Osteoblast (primary cell): ENCODE data around the gene HNF1A. TPM values are rescaled to one million over a fixed set of nuclear protein-coding genes. Genes with fewer than 3 reads are reported as not detected.

Experiments used
- DNase-seq: peaks from one replicate; pipeline ENCODE4 v3.0.0; 2011; ENCODE audit warnings: low spot score, mixed read lengths; ENCODE audit not compliant: insufficient read length; ENCODE audit errors: missing footprints
- H2AFZ ChIP-seq: 2 replicates; pipeline ENCODE4 v1.6.0; 2011; ENCODE audit warnings: mild to moderate bottlenecking, low read length
- H3K27ac ChIP-seq: 2 replicates; pipeline ENCODE4 v1.5.1; 2011; ENCODE audit warnings: mild to moderate bottlenecking, low read depth, low read length, moderate library complexity
- H3K27me3 ChIP-seq: 2 replicates; pipeline ENCODE4 v1.6.0; 2012; ENCODE audit warnings: mild to moderate bottlenecking, control low read depth, inconsistent platforms, low read length, moderate library complexity; ENCODE audit not compliant: insufficient read depth
- H3K36me3 ChIP-seq: 2 replicates; pipeline ENCODE4 v1.5.1; 2011; ENCODE audit warnings: mild to moderate bottlenecking, low read length, control low read depth, moderate library complexity; ENCODE audit not compliant: insufficient read depth
- H3K4me1 ChIP-seq: 2 replicates; pipeline ENCODE4 v1.5.1; 2011; ENCODE audit warnings: mild to moderate bottlenecking, low read length, control low read depth, moderate library complexity; ENCODE audit not compliant: insufficient read depth
- H3K4me2 ChIP-seq: 2 replicates; pipeline ENCODE4 v1.6.0; 2011; ENCODE audit warnings: mild to moderate bottlenecking, low read length; ENCODE audit not compliant: insufficient read depth
- H3K4me3 ChIP-seq: fragments of 200-600 bp; sonication (generic); 3 replicates; pipeline ENCODE4 v1.5.1; 2012; ENCODE audit warnings: mild to moderate bottlenecking, low read length, inconsistent platforms; ENCODE audit not compliant: insufficient read depth
- H3K79me2 ChIP-seq: 2 replicates; pipeline ENCODE4 v1.6.0; 2012; ENCODE audit warnings: mild to moderate bottlenecking, low read length, control low read depth, inconsistent platforms; ENCODE audit not compliant: insufficient read depth
- H3K9me3 ChIP-seq: 2 replicates; pipeline ENCODE4 v1.5.1; 2011; ENCODE audit warnings: low read depth, low read length, control low read depth
- H4K20me1 ChIP-seq: 2 replicates; pipeline ENCODE4 v1.6.0; 2012; ENCODE audit warnings: mild to moderate bottlenecking, low read length, control low read depth; ENCODE audit not compliant: insufficient read depth
- total RNA-seq: library from RNA; depleted of rRNA; stranded (reverse); fragments of >200 nt; gene quantifications from 2 replicates; pipeline ENCODE4 v1.2.3, GENCODE V29; 2012
- TF ChIP-seq, protein P1 (sequence below): IDR thresholded peaks from 2 replicates; pipeline ENCODE4 v1.5.1; 2011; ENCODE audit warnings: mild to moderate bottlenecking, low read depth, low read length, moderate library complexity; ENCODE audit errors: extremely low read depth

The HNF1A gene
- total RNA-seq, 1 donor, result not detected

DNA sequence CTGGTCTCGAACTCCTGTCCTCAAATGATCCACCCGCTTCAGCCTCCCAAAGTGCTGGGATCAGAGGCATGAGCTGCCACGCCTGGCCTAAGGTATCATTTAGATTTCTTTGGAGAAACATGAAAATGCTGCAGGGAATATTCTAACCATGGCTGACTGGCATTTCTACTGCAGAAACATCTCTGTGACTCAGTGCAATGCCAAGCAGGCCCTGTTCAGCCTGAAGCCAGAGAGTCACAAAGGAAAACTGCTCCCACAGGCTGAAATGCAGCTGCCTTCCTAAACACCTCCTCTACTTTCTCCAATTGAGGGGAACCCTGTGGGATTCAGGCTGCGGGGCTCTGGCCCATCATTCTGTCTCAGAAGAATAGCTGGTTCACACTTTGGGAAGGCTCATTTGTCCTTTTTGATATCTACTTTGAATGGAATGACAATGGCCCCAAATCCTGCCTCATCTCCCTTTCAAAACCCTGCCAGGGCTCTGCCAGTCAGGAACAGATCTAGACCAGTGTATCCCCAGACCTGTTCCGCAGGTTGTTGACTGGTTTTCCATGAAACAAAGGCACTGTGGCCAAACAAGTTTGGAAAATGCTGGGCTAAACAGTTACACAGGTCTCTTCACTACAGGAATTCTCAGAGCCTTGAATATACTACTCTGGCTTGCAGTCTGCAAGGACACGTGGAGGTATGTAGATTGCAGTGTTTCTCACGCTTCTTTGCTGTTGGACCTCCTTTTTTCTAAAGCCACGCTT, 30.2 kb downstream of the HNF1A start:
- no peak overlapping the region for H3K4me3 ChIP-seq
- DNase-seq, result no peak
- TF ChIP-seq, protein P1, sequence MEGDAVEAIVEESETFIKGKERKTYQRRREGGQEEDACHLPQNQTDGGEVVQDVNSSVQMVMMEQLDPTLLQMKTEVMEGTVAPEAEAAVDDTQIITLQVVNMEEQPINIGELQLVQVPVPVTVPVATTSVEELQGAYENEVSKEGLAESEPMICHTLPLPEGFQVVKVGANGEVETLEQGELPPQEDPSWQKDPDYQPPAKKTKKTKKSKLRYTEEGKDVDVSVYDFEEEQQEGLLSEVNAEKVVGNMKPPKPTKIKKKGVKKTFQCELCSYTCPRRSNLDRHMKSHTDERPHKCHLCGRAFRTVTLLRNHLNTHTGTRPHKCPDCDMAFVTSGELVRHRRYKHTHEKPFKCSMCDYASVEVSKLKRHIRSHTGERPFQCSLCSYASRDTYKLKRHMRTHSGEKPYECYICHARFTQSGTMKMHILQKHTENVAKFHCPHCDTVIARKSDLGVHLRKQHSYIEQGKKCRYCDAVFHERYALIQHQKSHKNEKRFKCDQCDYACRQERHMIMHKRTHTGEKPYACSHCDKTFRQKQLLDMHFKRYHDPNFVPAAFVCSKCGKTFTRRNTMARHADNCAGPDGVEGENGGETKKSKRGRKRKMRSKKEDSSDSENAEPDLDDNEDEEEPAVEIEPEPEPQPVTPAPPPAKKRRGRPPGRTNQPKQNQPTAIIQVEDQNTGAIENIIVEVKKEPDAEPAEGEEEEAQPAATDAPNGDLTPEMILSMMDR, result no peak

DNA sequence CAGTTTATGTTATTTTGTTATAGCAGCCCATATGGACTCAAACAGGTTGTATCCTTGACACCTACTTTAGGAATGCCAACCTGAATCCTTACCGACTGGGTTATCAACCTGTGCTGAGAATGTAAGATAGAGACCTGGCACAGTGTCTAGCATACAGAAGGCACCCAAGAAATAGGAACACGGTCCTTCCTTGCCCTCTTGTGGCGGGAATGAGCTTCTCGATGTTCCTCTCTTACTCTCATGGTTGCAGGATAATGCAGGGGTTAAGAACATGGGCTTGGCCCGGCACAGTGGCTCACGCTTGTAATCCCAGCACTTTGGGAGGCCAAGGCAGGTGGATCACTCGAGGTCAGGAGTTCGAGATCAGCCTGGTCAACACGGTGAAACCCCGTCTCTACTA, 31.4 kb downstream of the HNF1A start:
- Histone ChIP-seq H3K79me2 (peaks cover 2% of the 10 kb centered on the region), H3K27me3 (no peaks in the 10 kb centered on the region), H4K20me1 (no peaks in the 10 kb centered on the region), H3K9me3 (no peaks in the 10 kb centered on the region), H3K4me1 (no peaks in the 10 kb centered on the region), H3K4me3 (no peak overlapping the region), H3K27ac (no peak overlapping the region), H3K4me2 (no peak overlapping the region), H2AFZ (no peak overlapping the region), H3K36me3 (peaks cover 34% of the 10 kb centered on the region)
- TF ChIP-seq, protein P1, result peak; percentile 50
- no peak for DNase-seq

More for the DNA sequence above, 30.2 kb downstream of the HNF1A start:
- H3K4me2 ChIP-seq, result no peak overlapping the region
- H3K27me3 ChIP-seq, result no peaks in the 10 kb centered on the region
- H2AFZ ChIP-seq, result no peak overlapping the region
- H3K27ac ChIP-seq, result no peak overlapping the region
- H3K4me1 ChIP-seq, result no peaks in the 10 kb centered on the region
- H3K9me3 ChIP-seq, result no peaks in the 10 kb centered on the region
- no peaks in the 10 kb centered on the region for H3K79me2 ChIP-seq
- peaks cover 46% of the 10 kb centered on the region for H3K36me3 ChIP-seq
- no peaks in the 10 kb centered on the region for H4K20me1 ChIP-seq

DNA sequence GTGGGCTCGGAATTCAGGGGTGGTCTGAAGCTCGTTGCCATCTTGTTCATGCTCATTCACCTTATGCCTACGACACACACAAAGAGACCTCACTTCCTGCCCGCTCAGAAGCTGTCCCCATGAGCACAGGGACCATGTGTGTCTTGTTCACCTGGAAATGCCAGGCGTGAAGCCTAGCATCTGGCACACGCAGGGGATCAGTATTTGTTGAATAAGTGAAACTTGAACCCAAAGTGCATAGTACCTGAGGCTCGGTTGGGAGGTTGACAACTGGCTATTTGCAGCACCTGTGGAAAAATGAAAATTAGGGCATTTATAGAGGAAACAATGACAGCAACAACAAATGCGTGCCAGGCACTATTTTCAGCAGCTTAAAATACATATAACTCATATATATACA, 32.5 kb downstream of the HNF1A start:
- Histone ChIP-seq H3K9me3 (no peaks in the 10 kb centered on the region), H3K27me3 (no peaks in the 10 kb centered on the region), H3K27ac (no peak overlapping the region), H3K4me1 (peaks cover 9% of the 10 kb centered on the region), H4K20me1 (no peaks in the 10 kb centered on the region), H3K4me3 (no peak overlapping the region), H3K36me3 (peaks cover 32% of the 10 kb centered on the region), H2AFZ (no peak overlapping the region), H3K4me2 (no peak overlapping the region), H3K79me2 (peaks cover 13% of the 10 kb centered on the region)
- DNase-seq, result no peak
- TF ChIP-seq, protein P1, result no peak

DNA sequence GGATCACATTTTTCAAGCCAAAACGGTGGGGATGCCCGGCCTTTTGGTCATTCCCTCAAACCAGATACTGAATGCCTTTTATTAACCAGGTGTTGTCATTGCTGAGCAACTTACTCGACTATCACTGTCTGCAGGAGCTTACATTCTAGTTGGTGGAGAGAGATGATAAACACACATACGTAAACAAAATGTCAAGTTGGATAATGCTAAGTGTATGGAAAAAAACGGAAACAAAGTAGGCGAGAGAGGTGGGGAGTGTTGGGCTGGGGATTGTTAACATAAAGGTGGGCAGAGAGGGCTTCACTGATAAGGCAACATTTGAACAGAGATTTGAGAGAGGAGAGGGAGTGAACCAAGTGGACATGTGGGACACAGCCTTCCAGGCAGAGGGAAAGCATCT, 33.5 kb downstream of the HNF1A start:
- Histone ChIP-seq H3K27ac (no peak overlapping the region), H3K79me2 (peaks cover 16% of the 10 kb centered on the region), H3K4me3 (no peak overlapping the region), H3K4me1 (peaks cover 9% of the 10 kb centered on the region), H3K9me3 (no peaks in the 10 kb centered on the region), H2AFZ (no peak overlapping the region), H3K4me2 (no peak overlapping the region), H3K36me3 (peaks cover 27% of the 10 kb centered on the region), H4K20me1 (no peaks in the 10 kb centered on the region), H3K27me3 (no peaks in the 10 kb centered on the region)
- TF ChIP-seq, protein P1, result no peak
- no peak for DNase-seq
